IMR-90 (cell line): Measurements from ENCODE around the gene SLAMF1.

ENCODE experiments used
- CEBPB ChIP-seq: IDR thresholded peaks from 2 replicates; pipeline ENCODE4 v1.6.1; 2012; ENCODE audit warnings: low read depth, low read length, improper control_type of control experiment
- CHD1 ChIP-seq: IDR thresholded peaks from 2 replicates; pipeline ENCODE4 v1.6.1; 2012; ENCODE audit warnings: low read depth, low read length, improper control_type of control experiment
- FOS ChIP-seq: fragments of 150-350 bp; IDR thresholded peaks from 2 replicates; pipeline ENCODE4 v1.6.1; 2016; ENCODE audit warnings: low read depth, low read length
- MAZ ChIP-seq: IDR thresholded peaks from 2 replicates; pipeline ENCODE4 v1.6.1; 2012; ENCODE audit warnings: low read depth, mild to moderate bottlenecking, low read length, improper control_type of control experiment, moderate library complexity, borderline replicate concordance
- MXI1 ChIP-seq: IDR thresholded peaks from 2 replicates; pipeline ENCODE4 v1.6.1; 2012; ENCODE audit warnings: low read depth, mild to moderate bottlenecking, low read length, moderate library complexity, borderline replicate concordance
- POLR2A ChIP-seq: IDR thresholded peaks from 2 replicates; pipeline ENCODE4 v1.6.1; 2012; ENCODE audit warnings: mild to moderate bottlenecking, low read depth, low read length
- RAD21 ChIP-seq: IDR thresholded peaks from 2 replicates; pipeline ENCODE4 v1.6.1; 2012; ENCODE audit warnings: low read length, improper control_type of control experiment
- RFX5 ChIP-seq: IDR thresholded peaks from 2 replicates; pipeline ENCODE4 v1.8.0; 2012; ENCODE audit warnings: low read depth, mild to moderate bottlenecking, low read length, moderate library complexity
- TF ChIP-seq, protein P1 (sequence below): conservative IDR thresholded peaks from 2 replicates; pipeline ENCODE4 v1.5.1; 2012; ENCODE audit warnings: mild to moderate bottlenecking, low read depth, low read length, improper control_type of control experiment
- TF ChIP-seq, protein P2 (sequence below): fragments of 150-350 bp; IDR thresholded peaks from 2 replicates; pipeline ENCODE4 v1.6.1; 2017; ENCODE audit warnings: mild to moderate bottlenecking, antibody characterized with exemption, low read length, low read depth

DNA sequence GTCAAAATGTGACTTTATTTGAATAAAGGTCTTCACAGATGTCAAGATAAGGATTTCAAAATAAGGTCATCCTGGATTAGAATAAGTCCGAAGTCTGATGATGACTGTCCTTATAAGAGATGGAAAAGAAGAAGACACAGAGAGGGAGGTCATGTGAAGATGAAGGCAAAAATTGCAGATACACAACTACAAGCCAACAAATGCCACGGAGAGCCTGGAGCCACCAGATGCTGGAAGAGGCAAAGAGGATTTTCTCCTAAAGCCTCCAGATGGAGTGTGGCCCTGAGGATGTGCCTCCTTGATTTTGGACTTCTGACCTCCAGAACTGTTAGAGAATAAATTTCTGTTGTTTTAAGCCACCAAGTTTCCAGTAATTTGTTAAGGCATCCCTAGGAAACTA is 31.2 kb downstream of the SLAMF1 start:
- TF ChIP-seq, protein P1, sequence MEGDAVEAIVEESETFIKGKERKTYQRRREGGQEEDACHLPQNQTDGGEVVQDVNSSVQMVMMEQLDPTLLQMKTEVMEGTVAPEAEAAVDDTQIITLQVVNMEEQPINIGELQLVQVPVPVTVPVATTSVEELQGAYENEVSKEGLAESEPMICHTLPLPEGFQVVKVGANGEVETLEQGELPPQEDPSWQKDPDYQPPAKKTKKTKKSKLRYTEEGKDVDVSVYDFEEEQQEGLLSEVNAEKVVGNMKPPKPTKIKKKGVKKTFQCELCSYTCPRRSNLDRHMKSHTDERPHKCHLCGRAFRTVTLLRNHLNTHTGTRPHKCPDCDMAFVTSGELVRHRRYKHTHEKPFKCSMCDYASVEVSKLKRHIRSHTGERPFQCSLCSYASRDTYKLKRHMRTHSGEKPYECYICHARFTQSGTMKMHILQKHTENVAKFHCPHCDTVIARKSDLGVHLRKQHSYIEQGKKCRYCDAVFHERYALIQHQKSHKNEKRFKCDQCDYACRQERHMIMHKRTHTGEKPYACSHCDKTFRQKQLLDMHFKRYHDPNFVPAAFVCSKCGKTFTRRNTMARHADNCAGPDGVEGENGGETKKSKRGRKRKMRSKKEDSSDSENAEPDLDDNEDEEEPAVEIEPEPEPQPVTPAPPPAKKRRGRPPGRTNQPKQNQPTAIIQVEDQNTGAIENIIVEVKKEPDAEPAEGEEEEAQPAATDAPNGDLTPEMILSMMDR, result no peak
- TF ChIP-seq CHD1, result no peak
- no peak for TF ChIP-seq POLR2A
- TF ChIP-seq MXI1, result no peak
- no peak for TF ChIP-seq RFX5
- no peak for TF ChIP-seq FOS
- TF ChIP-seq, protein P2, sequence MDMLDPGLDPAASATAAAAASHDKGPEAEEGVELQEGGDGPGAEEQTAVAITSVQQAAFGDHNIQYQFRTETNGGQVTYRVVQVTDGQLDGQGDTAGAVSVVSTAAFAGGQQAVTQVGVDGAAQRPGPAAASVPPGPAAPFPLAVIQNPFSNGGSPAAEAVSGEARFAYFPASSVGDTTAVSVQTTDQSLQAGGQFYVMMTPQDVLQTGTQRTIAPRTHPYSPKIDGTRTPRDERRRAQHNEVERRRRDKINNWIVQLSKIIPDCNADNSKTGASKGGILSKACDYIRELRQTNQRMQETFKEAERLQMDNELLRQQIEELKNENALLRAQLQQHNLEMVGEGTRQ, result no peak
- TF ChIP-seq MAZ, result no peak
- no peak for TF ChIP-seq RAD21
- no peak for TF ChIP-seq CEBPB
